Measurements from ENCODE around the gene WWC2.

Gene WWC2

GRCh38 chr4:183337833-183338232 lies 238.8 kb downstream of the WWC2 start:
- H3K4me3 ChIP-seq (ENCODE audit: low read length, poor library complexity, severe bottlenecking) = no peak overlapping the region
- no peaks in the 10 kb centered on the region for H3K27me3 ChIP-seq (ENCODE audit: insufficient read depth, low read length, poor library complexity, severe bottlenecking)
- TF ChIP-seq EZH2phosphoT487 (IDR thresholded peaks at IDR 0.05; ENCODE audit: borderline replicate concordance) = no peak
- no peak for TF ChIP-seq CTCF (conservative IDR thresholded peaks at IDR 0.05; ENCODE audit: low read length)
- no peak overlapping the region for H3K4me2 ChIP-seq (ENCODE audit: low read depth, low read length, poor library complexity, severe bottlenecking)
- H3K36me3 ChIP-seq (ENCODE audit: insufficient read depth, low read length) = no peaks in the 10 kb centered on the region
- no peak overlapping the region for H3K9ac ChIP-seq (ENCODE audit: low read depth, low read length, poor library complexity, severe bottlenecking)
- no peaks in the 10 kb centered on the region for H4K20me1 ChIP-seq (ENCODE audit: insufficient read depth, low read length, poor library complexity, severe bottlenecking)
- H3F3A ChIP-seq (ENCODE audit: low read depth) = no peaks in the 10 kb centered on the region
- no peaks in the 10 kb centered on the region for H3K79me2 ChIP-seq (ENCODE audit: insufficient read depth, low read length)
- no peaks in the 10 kb centered on the region for H3K4me1 ChIP-seq (ENCODE audit: insufficient read depth, low read length, poor library complexity, severe bottlenecking)
- H2AFZ ChIP-seq (ENCODE audit: low read length) = no peak overlapping the region
- no peaks in the 10 kb centered on the region for H3K9me3 ChIP-seq (ENCODE audit: insufficient read depth, low read depth, low read length)
- no peaks in the 10 kb centered on the region for H3K9me2 ChIP-seq (replicated peaks; ENCODE audit: low read depth, low read length)

- Histone ChIP-seq H4K20me1 (ENCODE audit: insufficient read depth, low read length, poor library complexity, severe bottlenecking) (no peaks in the 10 kb centered on the region), H3K9ac (ENCODE audit: low read depth, low read length, poor library complexity, severe bottlenecking) (no peak overlapping the region), H3K4me1 (ENCODE audit: insufficient read depth, low read length, poor library complexity, severe bottlenecking) (no peaks in the 10 kb centered on the region), H2AFZ (ENCODE audit: low read length) (no peak overlapping the region), H3F3A (ENCODE audit: low read depth) (no peaks in the 10 kb centered on the region), H3K4me2 (ENCODE audit: low read depth, low read length, poor library complexity, severe bottlenecking) (no peak overlapping the region), H3K79me2 (ENCODE audit: insufficient read depth, low read length) (no peaks in the 10 kb centered on the region), H3K27me3 (ENCODE audit: insufficient read depth, low read length, poor library complexity, severe bottlenecking) (no peaks in the 10 kb centered on the region), H3K9me3 (ENCODE audit: insufficient read depth, low read depth, low read length) (no peaks in the 10 kb centered on the region), H3K4me3 (ENCODE audit: low read length, poor library complexity, severe bottlenecking) (no peak overlapping the region), H3K36me3 (ENCODE audit: insufficient read depth, low read length) (no peaks in the 10 kb centered on the region), H3K9me2 (replicated peaks; ENCODE audit: low read depth, low read length) (no peaks in the 10 kb centered on the region)
- TF ChIP-seq CTCF (conservative IDR thresholded peaks at IDR 0.05; ENCODE audit: low read length) = no peak
- no peak for TF ChIP-seq EZH2phosphoT487 (IDR thresholded peaks at IDR 0.05; ENCODE audit: borderline replicate concordance)
Measured at GRCh38 chr4:183342541-183343533, 243.8 kb downstream of the WWC2 start.

GRCh38 chr4:183343730-183344129 lies 244.7 kb downstream of the WWC2 start:
- Histone ChIP-seq H3K9me3 (ENCODE audit: insufficient read depth, low read depth, low read length) (no peaks in the 10 kb centered on the region), H3K36me3 (ENCODE audit: insufficient read depth, low read length) (no peaks in the 10 kb centered on the region), H3K4me2 (ENCODE audit: low read depth, low read length, poor library complexity, severe bottlenecking) (no peak overlapping the region), H3K79me2 (ENCODE audit: insufficient read depth, low read length) (no peaks in the 10 kb centered on the region), H4K20me1 (ENCODE audit: insufficient read depth, low read length, poor library complexity, severe bottlenecking) (no peaks in the 10 kb centered on the region), H3K4me3 (ENCODE audit: low read length, poor library complexity, severe bottlenecking) (no peak overlapping the region), H3F3A (ENCODE audit: low read depth) (no peaks in the 10 kb centered on the region), H3K9ac (ENCODE audit: low read depth, low read length, poor library complexity, severe bottlenecking) (no peak overlapping the region), H3K27me3 (ENCODE audit: insufficient read depth, low read length, poor library complexity, severe bottlenecking) (no peaks in the 10 kb centered on the region), H2AFZ (ENCODE audit: low read length) (no peak overlapping the region), H3K4me1 (ENCODE audit: insufficient read depth, low read length, poor library complexity, severe bottlenecking) (no peaks in the 10 kb centered on the region), H3K9me2 (replicated peaks; ENCODE audit: low read depth, low read length) (no peaks in the 10 kb centered on the region)
- no peak for TF ChIP-seq CTCF (conservative IDR thresholded peaks at IDR 0.05; ENCODE audit: low read length)
- TF ChIP-seq EZH2phosphoT487 (IDR thresholded peaks at IDR 0.05; ENCODE audit: borderline replicate concordance) = no peak

Data from Loucy (cell line).